Keratinocyte (primary cell): ENCODE data around the gene DIP2C. TPM values are rescaled to one million over a fixed set of nuclear protein-coding genes. Genes with fewer than 3 reads are reported as not detected.

Experiments
- DNase-seq: peaks from one replicate; pipeline ENCODE4 v3.0.0-alpha.2; 2011; ENCODE audit warnings: low read depth, missing footprints, low spot score
- FAIRE-seq: peaks from 2 replicates; lab custom pipeline; 2011; peaks lifted over from hg19 to GRCh38; lab: Jason Lieb, UNC
- H2AFZ ChIP-seq: 2 replicates; pipeline ENCODE4 v1.6.0; 2012; ENCODE audit warnings: low read length, control low read depth, inconsistent platforms; ENCODE audit not compliant: control insufficient read depth
- H3K27ac ChIP-seq: 2 replicates; pipeline ENCODE4 v1.5.1; 2011; ENCODE audit warnings: low read length; ENCODE audit not compliant: control insufficient read depth, insufficient read depth
- H3K27me3 ChIP-seq: 3 replicates; pipeline ENCODE4 v1.6.0; 2011; ENCODE audit warnings: low read length; ENCODE audit not compliant: control insufficient read depth, insufficient read depth; ENCODE audit errors: extremely low read depth
- H3K36me3 ChIP-seq, 2 experiments: 2 replicates in 1 of 2; 3 replicates in 1 of 2; pipeline ENCODE4 v1.5.1; 2011; ENCODE audit warnings: low read length in 2 of 2, mild to moderate bottlenecking in 1 of 2; ENCODE audit not compliant: control insufficient read depth in 2 of 2, insufficient read depth in 2 of 2; ENCODE audit errors: extremely low read depth in 1 of 2
- H3K4me1 ChIP-seq: 3 replicates; pipeline ENCODE4 v1.5.1; 2011; ENCODE audit warnings: low read length; ENCODE audit not compliant: control insufficient read depth, insufficient read depth; ENCODE audit errors: extremely low read depth
- H3K4me2 ChIP-seq: 3 replicates; pipeline ENCODE4 v1.6.0; 2011; ENCODE audit warnings: low read depth, low read length; ENCODE audit not compliant: control insufficient read depth, insufficient read depth; ENCODE audit errors: extremely low read depth
- H3K4me3 ChIP-seq, 3 experiments: fragments of 200-600 bp in 1 of 3; sonication (generic) in 1 of 3; 2 replicates in 2 of 3; 3 replicates in 1 of 3; pipeline ENCODE4 v1.5.1; 2011 to 2016; ENCODE audit warnings: low read length in 3 of 3, mild to moderate bottlenecking in 3 of 3, control low read depth in 2 of 3, inconsistent platforms in 1 of 3, low read depth in 1 of 3, mixed read lengths in 1 of 3, mixed run types in 1 of 3, moderate library complexity in 1 of 3; ENCODE audit not compliant: control insufficient read depth in 2 of 3, insufficient read depth in 2 of 3; ENCODE audit errors: extremely low read depth in 1 of 3
- H3K79me2 ChIP-seq: 2 replicates; pipeline ENCODE4 v1.6.0; 2012; ENCODE audit warnings: low read length; ENCODE audit not compliant: control insufficient read depth, insufficient read depth
- H3K9ac ChIP-seq: 3 replicates; pipeline ENCODE4 v1.6.0; 2011; ENCODE audit warnings: low read length; ENCODE audit not compliant: control insufficient read depth, insufficient read depth; ENCODE audit errors: extremely low read depth
- H3K9me1 ChIP-seq: 3 replicates; pipeline ENCODE4 v1.6.0; 2011; ENCODE audit warnings: low read length; ENCODE audit not compliant: control insufficient read depth, insufficient read depth; ENCODE audit errors: extremely low read depth
- H3K9me3 ChIP-seq: 2 replicates; pipeline ENCODE4 v1.5.1; 2012; ENCODE audit warnings: low read depth, low read length; ENCODE audit not compliant: control insufficient read depth
- H4K20me1 ChIP-seq: 3 replicates; pipeline ENCODE4 v1.6.0; 2011; ENCODE audit warnings: low read length; ENCODE audit not compliant: control insufficient read depth, insufficient read depth; ENCODE audit errors: extremely low read depth
- CTCF ChIP-seq, 3 experiments: IDR thresholded peaks in 1 of 3; conservative IDR thresholded peaks in 1 of 3; optimal IDR thresholded peaks in 1 of 3; 2 replicates in 2 of 3; 3 replicates in 1 of 3; pipeline versions ENCODE3 to v1.5.1; 2011; ENCODE audit warnings: low read length in 3 of 3, mild to moderate bottlenecking in 3 of 3, moderate library complexity in 2 of 3, control low read depth in 1 of 3, inconsistent platforms in 1 of 3; ENCODE audit not compliant: insufficient read depth in 2 of 3; ENCODE audit errors: extremely low read depth in 1 of 3
- EZH2 ChIP-seq: IDR thresholded peaks from one replicate; pipeline ENCODE4 v1.6.1; 2012; ENCODE audit warnings: inconsistent platforms, mild to moderate bottlenecking, low read length, moderate library complexity
- dilution Hi-C: fragments of 300-500 bp; cut with MboI; formaldehyde crosslinking; loops from one replicate; pipeline ENCODE4 v1.7.0; 2020; ENCODE audit warnings: low sequenced_read_pairs; ENCODE audit not compliant: extremely low pct_ligation_motif_present
- polyA plus RNA-seq, 5 experiments: library from polyadenylated mRNA; depleted of rRNA in 3 of 5; stranded (reverse) in 3 of 5; stranded (forward) in 1 of 5; unstranded in 1 of 5; fragments of >200 nt; gene quantifications; 1 replicate in 1 of 5; 2 replicates in 3 of 5; 3 replicates in 1 of 5; pipeline versions ENCODE4 v1.2.1 to v1.2.3, GENCODE V29; 2011 to 2012; ENCODE audit warnings: missing spikeins in 2 of 5, low read depth in 1 of 5, low replicate concordance in 1 of 5

DIP2C gene
- polyA plus RNA-seq, 1 donor (not counting 4 experiments of a cell fraction or from before 2014, with no cell fraction given), result 1.3 TPM

- Histone ChIP-seq H3K9me3 (no peaks in the 10 kb centered on the region), H3K36me3 (no peaks in the 10 kb centered on the region), H3K27ac (no peak overlapping the region), H3K9ac (no peak overlapping the region), H3K4me2 (no peak overlapping the region), H3K27me3 (no peaks in the 10 kb centered on the region), H4K20me1 (no peaks in the 10 kb centered on the region), H3K9me1 (no peaks in the 10 kb centered on the region), H3K4me1 (no peaks in the 10 kb centered on the region), H3K79me2 (no peaks in the 10 kb centered on the region), H2AFZ (no peak overlapping the region), H3K4me3 (no peak overlapping the region)
- TF ChIP-seq EZH2 (no peak), CTCF (optimal IDR thresholded peaks at IDR 0.05 in 1 of 3, IDR thresholded peaks at IDR 0.05 in 1 of 3, conservative IDR thresholded peaks at IDR 0.05 in 1 of 3; ENCODE audit: extremely low read depth in 1 of 3, insufficient read depth in 2 of 3, low read length in 3 of 3) (no peak)
- FAIRE-seq, result no peak
- DNase-seq, result no peak
- dilution Hi-C loops, result no loop called here
Measured at GRCh38 chr10:282294-283139, 407.0 kb downstream of the DIP2C start.

- Histone ChIP-seq H3K36me3 (no peaks in the 10 kb centered on the region), H3K9me1 (no peaks in the 10 kb centered on the region), H3K9ac (no peak overlapping the region), H3K4me1 (no peaks in the 10 kb centered on the region), H3K9me3 (no peaks in the 10 kb centered on the region), H3K79me2 (no peaks in the 10 kb centered on the region), H3K27me3 (no peaks in the 10 kb centered on the region), H3K4me2 (no peak overlapping the region), H4K20me1 (no peaks in the 10 kb centered on the region), H2AFZ (no peak overlapping the region), H3K4me3 (no peak overlapping the region), H3K27ac (no peak overlapping the region)
- DNase-seq, result no peak
- dilution Hi-C loops, result no loop called here
- FAIRE-seq, result no peak
- TF ChIP-seq CTCF (optimal IDR thresholded peaks at IDR 0.05 in 1 of 3, IDR thresholded peaks at IDR 0.05 in 1 of 3, conservative IDR thresholded peaks at IDR 0.05 in 1 of 3; ENCODE audit: extremely low read depth in 1 of 3, insufficient read depth in 2 of 3, low read length in 3 of 3) (no peak), EZH2 (no peak)
Measured at GRCh38 chr10:279655-280054, 409.8 kb downstream of the DIP2C start.
